K562 treated with DMSO at 1 percent for 24 hours (cell line): ENCODE data around the gene NLRC3. TPM values are rescaled to one million over a fixed set of nuclear protein-coding genes. Genes with fewer than 3 reads are reported as not detected.

Experiments used
- total RNA-seq: library from RNA; unstranded; fragments of 300-600 nt; gene quantifications from 2 replicates; pipeline ENCODE4 v1.2.3, GENCODE V29; 2022; ENCODE audit warnings: low read depth; ENCODE audit not compliant: insufficient read depth

NLRC3 gene
- 0.12 and 0.21 TPM in 2 replicates for total RNA-seq

GRCh38 chr16:3577302-3577752 lies at the start of gene NLRC3:
TSS of gene NLRC3 (minus strand) at chr16:3577403. CDS start at chr16:3565036, 12,367 bp downstream.

DNA sequence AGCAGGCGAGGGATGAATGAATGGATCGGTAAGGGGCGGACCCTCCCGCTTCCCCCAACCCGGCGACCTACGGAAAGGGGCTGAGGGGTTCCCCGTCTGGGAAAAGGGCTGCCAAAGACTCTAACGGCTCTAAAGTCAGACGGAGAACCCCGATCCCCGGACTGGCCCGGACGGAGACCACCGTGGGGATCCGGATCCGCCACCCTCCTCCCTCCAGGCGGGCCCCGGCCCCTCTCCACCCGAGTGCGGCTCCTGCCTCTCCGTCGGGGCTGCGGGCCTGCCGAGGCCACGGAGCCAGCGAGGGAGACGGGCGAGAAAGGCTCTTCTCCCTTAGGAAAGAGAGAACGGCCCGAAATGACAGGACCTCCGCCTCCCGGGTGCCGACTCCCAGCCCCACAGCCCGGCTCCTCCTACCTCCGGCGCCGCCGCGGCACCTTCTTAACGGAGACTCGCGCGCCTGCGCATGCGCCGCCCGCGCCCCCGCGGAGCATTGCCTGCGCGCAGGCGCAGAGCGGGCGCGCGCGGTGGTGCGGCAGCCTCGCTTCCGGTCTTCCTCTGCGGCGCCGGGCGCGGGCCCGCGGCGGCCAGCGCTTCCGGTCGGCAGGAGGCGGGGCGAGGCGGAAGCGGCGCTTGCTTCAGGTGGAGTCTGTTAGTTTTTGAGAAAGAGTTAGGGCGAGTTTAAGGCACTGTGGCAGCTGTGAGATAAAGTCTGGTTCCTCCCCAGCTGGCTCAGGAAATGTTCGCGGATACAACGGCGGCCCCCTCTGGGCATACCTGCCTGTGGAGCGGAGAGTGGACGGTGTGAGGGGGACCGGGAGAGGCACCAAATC lies 34.2 kb upstream of the NLRC3 start, which contains the start of gene SLX4:
Gene SLX4, minus strand, starts transcription at position 461 of the 830 bp plus-strand sequence. CDS start 2,642 bp downstream, outside the sequence.

GRCh38 chr16:3495176-3495575 lies 82.0 kb downstream of the NLRC3 start, which contains the start of gene C16orf90:
TSS of gene C16orf90 (minus strand) at chr16:3495489. CDS start at chr16:3495421, 68 bp downstream.

Other genes with a start within 250 kb of the NLRC3 start
- not detected in 2 replicates for gene OR2C1, start 221.5 kb downstream of the NLRC3 start, total RNA-seq
- 10.0 and 17.3 TPM in 2 replicates for gene ZSCAN32, start 176.4 kb downstream of the NLRC3 start, total RNA-seq
- gene ZNF174, start 176.2 kb downstream of the NLRC3 start, total RNA-seq = 14.3 and 19.1 TPM in 2 replicates
- 0.23 and 0.29 TPM in 2 replicates for gene ZNF597, start 133.9 kb downstream of the NLRC3 start, total RNA-seq
- gene NAA60, start 133.7 kb downstream of the NLRC3 start, total RNA-seq = 48.1 and 58.5 TPM in 2 replicates
- not detected in 2 replicates for gene C16orf90, start 81.9 kb downstream of the NLRC3 start, total RNA-seq
- 2.3 and 4.3 TPM in 2 replicates for gene CLUAP1, start 76.4 kb downstream of the NLRC3 start, total RNA-seq
- gene SLX4, start 34.2 kb upstream of the NLRC3 start, total RNA-seq = 7.5 and 7.6 TPM in 2 replicates
- 27.7 and 31.6 TPM in 2 replicates for gene DNASE1, start 77.3 kb upstream of the NLRC3 start, total RNA-seq
- gene TRAP1, start 140.1 kb upstream of the NLRC3 start, total RNA-seq = 165 and 185 TPM in 2 replicates